Measurements from ENCODE around the gene LRRC23. TPM values are rescaled to one million over a fixed set of nuclear protein-coding genes. Genes with fewer than 3 reads are reported as not detected.

LRRC23 gene
- total and polyA plus RNA-seq, 2 of the 13 experiments (the other 11 are each of a cell fraction or from before 2014, with no cell fraction given): 6.0 to 7.8 TPM

- TF ChIP-seq ZBTB1 (CRISPR knock-in tag; IDR thresholded peaks at IDR 0.05; ENCODE audit: borderline replicate concordance): no peak
- TF ChIP-seq MAFF (IDR thresholded peaks at IDR 0.05; ENCODE audit: low read depth, low read length): no peak
- 0 out of 2 replicates have a peak, but pooled peaks have one; percentile 40 for TF ChIP-seq ZNF335 (CRISPR knock-in tag; IDR thresholded peaks at IDR 0.05)
- peak; percentile 22; the same call in 1 of the 2 replicates for TF ChIP-seq FOSL2 (CRISPR knock-in tag; IDR thresholded peaks at IDR 0.05)
- TF ChIP-seq, protein P1, sequence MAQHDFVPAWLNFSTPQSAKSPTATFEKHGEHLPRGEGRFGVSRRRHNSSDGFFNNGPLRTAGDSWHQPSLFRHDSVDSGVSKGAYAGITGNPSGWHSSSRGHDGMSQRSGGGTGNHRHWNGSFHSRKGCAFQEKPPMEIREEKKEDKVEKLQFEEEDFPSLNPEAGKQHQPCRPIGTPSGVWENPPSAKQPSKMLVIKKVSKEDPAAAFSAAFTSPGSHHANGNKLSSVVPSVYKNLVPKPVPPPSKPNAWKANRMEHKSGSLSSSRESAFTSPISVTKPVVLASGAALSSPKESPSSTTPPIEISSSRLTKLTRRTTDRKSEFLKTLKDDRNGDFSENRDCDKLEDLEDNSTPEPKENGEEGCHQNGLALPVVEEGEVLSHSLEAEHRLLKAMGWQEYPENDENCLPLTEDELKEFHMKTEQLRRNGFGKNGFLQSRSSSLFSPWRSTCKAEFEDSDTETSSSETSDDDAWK (CRISPR knock-in tag; IDR thresholded peaks at IDR 0.05): no peak
- no peak for TF ChIP-seq MAFK (conservative IDR thresholded peaks at IDR 0.05 in 1 of 2, IDR thresholded peaks at IDR 0.05 in 1 of 2; ENCODE audit: low read length in 2 of 2)
- peak; percentile 55; the same call in 1 of the 2 replicates for TF ChIP-seq ZMYM4 (CRISPR knock-in tag; IDR thresholded peaks at IDR 0.05)
- peak; percentile 62 for TF ChIP-seq ZNF747 (CRISPR knock-in tag; IDR thresholded peaks at IDR 0.05; ENCODE audit: borderline replicate concordance)
- TF ChIP-seq SALL1 (CRISPR knock-in tag; IDR thresholded peaks at IDR 0.05): peak; percentile 78
- no peak for TF ChIP-seq ATM (IDR thresholded peaks at IDR 0.05; ENCODE audit: borderline replicate concordance)
- peak in 1 of 2 experiments; percentile 98; a peak in 2 of 4 replicates for TF ChIP-seq POLR2A (IDR thresholded peaks at IDR 0.05; ENCODE audit: insufficient read depth in 1 of 2, low read depth in 2 of 2, low read length in 2 of 2)
- TF ChIP-seq CEBPB (IDR thresholded peaks at IDR 0.05; ENCODE audit: borderline replicate concordance, low read depth, low read length): no peak
- TF ChIP-seq ISX (CRISPR knock-in tag; conservative IDR thresholded peaks at IDR 0.05): no peak
- TF ChIP-seq FUBP1 (CRISPR knock-in tag; IDR thresholded peaks at IDR 0.05; ENCODE audit: borderline replicate concordance): peak; percentile 44; the same call in 1 of the 2 replicates
- TF ChIP-seq KDM5A (IDR thresholded peaks at IDR 0.05; ENCODE audit: borderline replicate concordance, low read length): no peak
- TF ChIP-seq KAT8 (CRISPR knock-in tag; IDR thresholded peaks at IDR 0.05): peak; percentile 63; the same call in 1 of the 2 replicates
- TF ChIP-seq PCBP1 (IDR thresholded peaks at IDR 0.05; ENCODE audit: borderline replicate concordance, low read depth, low read length): no peak
- no peak for TF ChIP-seq ETV5 (CRISPR knock-in tag; IDR thresholded peaks at IDR 0.05; ENCODE audit: borderline replicate concordance)
- TF ChIP-seq XBP1 (CRISPR knock-in tag; IDR thresholded peaks at IDR 0.05): 0 out of 2 replicates have a peak, but pooled peaks have one; percentile 70
- TF ChIP-seq PTBP1 (IDR thresholded peaks at IDR 0.05; ENCODE audit: low read depth, low read length, poor library complexity, severe bottlenecking): no peak
- no peak for TF ChIP-seq ZNF850 (CRISPR knock-in tag; conservative IDR thresholded peaks at IDR 0.05)
- TF ChIP-seq ZMYM2 (CRISPR knock-in tag; IDR thresholded peaks at IDR 0.05): no peak
- TF ChIP-seq ZNF281 (CRISPR knock-in tag; IDR thresholded peaks at IDR 0.05; ENCODE audit: borderline replicate concordance): no peak; the same call in 1 of the 2 replicates
- TF ChIP-seq MEF2D (CRISPR knock-in tag; IDR thresholded peaks at IDR 0.05): peak; percentile 43; the same call in 1 of the 2 replicates
These were observed 37.0 kb upstream of the LRRC23 start, which contains the start of gene TPI1 (continued) for GRCh38 chr12:6867413-6868210.
